Natural killer cell (primary cell): ENCODE data around the gene CLEC4D. TPM values are rescaled to one million over a fixed set of nuclear protein-coding genes. Genes with fewer than 3 reads are reported as not detected.

Source experiments
- ATAC-seq, 3 donors: fragments of 150-1000 bp in 2 of 3; fragments of 200-7000 bp in 1 of 3; cut with Tn5 transposase; 1 replicate in 1 of 3; 2 replicates in 2 of 3; pipeline ENCODE4 v1.10.0; 2021; ENCODE audit warnings: mild to moderate bottlenecking in 2 of 3, moderate library complexity in 2 of 3
- DNase-seq, 2 donors: peaks; one replicate each; pipeline versions ENCODE4 v3.0.0 to v3.0.0-alpha.2; 2013 to 2021; ENCODE audit warnings: mixed read lengths in 1 of 2
- H3K27ac ChIP-seq: one replicate; pipeline ENCODE4 v1.5.1; 2013; ENCODE audit warnings: mild to moderate bottlenecking, low read length
- H3K27me3 ChIP-seq: one replicate; pipeline ENCODE4 v1.6.1; 2013; ENCODE audit warnings: low read length; ENCODE audit not compliant: control insufficient read depth, insufficient read depth
- H3K36me3 ChIP-seq: one replicate; pipeline ENCODE4 v1.6.1; 2013; ENCODE audit warnings: low read length; ENCODE audit not compliant: control insufficient read depth, insufficient read depth
- H3K4me1 ChIP-seq: one replicate; pipeline ENCODE4 v1.6.1; 2013; ENCODE audit warnings: low read length; ENCODE audit not compliant: control insufficient read depth, insufficient read depth
- H3K4me3 ChIP-seq: one replicate; pipeline ENCODE4 v1.5.1; 2013; ENCODE audit warnings: low read length
- H3K9me3 ChIP-seq: one replicate; pipeline ENCODE4 v1.6.1; 2013; ENCODE audit warnings: low read length; ENCODE audit not compliant: control insufficient read depth, insufficient read depth
- H3K27ac Mint-ChIP-seq, 2 donors: one replicate each; pipeline ENCODE4 v1.8.0; 2022; ENCODE audit warnings: mild to moderate bottlenecking in 2 of 2, mixed read lengths in 2 of 2, moderate library complexity in 1 of 2
- H3K27me3 Mint-ChIP-seq, 2 donors: one replicate each; pipeline ENCODE4 v1.8.0; 2022; ENCODE audit warnings: low read depth in 2 of 2, mixed read lengths in 2 of 2
- H3K36me3 Mint-ChIP-seq: one replicate; pipeline ENCODE4 v1.8.0; 2022; ENCODE audit warnings: mixed read lengths
- H3K4me1 Mint-ChIP-seq, 2 donors: one replicate each; pipeline ENCODE4 v1.8.0; 2022; ENCODE audit warnings: mixed read lengths in 2 of 2
- H3K4me3 Mint-ChIP-seq: one replicate; pipeline ENCODE4 v1.8.0; 2022; ENCODE audit warnings: mild to moderate bottlenecking, moderate library complexity, mixed read lengths
- H3K9me3 Mint-ChIP-seq, 2 donors: one replicate each; pipeline ENCODE4 v1.8.0; 2022; ENCODE audit warnings: mixed read lengths in 2 of 2
- CTCF ChIP-seq: fragments of 200-600 bp; IDR thresholded peaks from one replicate; pipeline ENCODE4 v1.8.0; 2022; ENCODE audit warnings: antibody characterized with exemption
- WGBS: methylation state at CpG from one replicate; pipeline ENCODE4 v1.1.7; 2013; ENCODE audit warnings: missing lambda C conversion rate; ENCODE audit not compliant: insufficient coverage; 5-methylcytosine and 5-hydroxymethylcytosine counted together
- intact Hi-C: fragments of 100-400 bp; cut with micrococcal nuclease; formaldehyde crosslinking; loops from one replicate; pipeline ENCODE4 v1.14.2; 2022
- total RNA-seq, 4 donors: library from RNA; stranded (reverse); fragments of 120-200 nt in 1 of 4; gene quantifications; one replicate each; pipeline versions ENCODE4 v1.2.3 to v1.2.4, GENCODE V29; 2013 to 2022

Gene CLEC4D
- total RNA-seq, 3 donors from 2014 or later (not counting 1 experiment from before 2014, with no cell fraction given), result 0.50 to 1.7 TPM; not detected in 1

- no peak overlapping the region for H3K4me3 Mint-ChIP-seq
- H3K9me3 Mint-ChIP-seq, result no peaks in the 10 kb centered on the region
- H3K27me3 Mint-ChIP-seq, result peaks cover 14 to 37% of the 10 kb centered on the region in 2 donors
- Histone ChIP-seq H3K27me3 (peaks cover 12% of the 10 kb centered on the region), H3K36me3 (no peaks in the 10 kb centered on the region), H3K4me3 (no peak overlapping the region), H3K9me3 (peaks cover 2% of the 10 kb centered on the region), H3K27ac (no peak overlapping the region), H3K4me1 (no peaks in the 10 kb centered on the region)
- no peak overlapping the region for H3K27ac Mint-ChIP-seq
- intact Hi-C loops, result loop anchor here (10.0 kb wide), 1 partner anchor 503 kb away; no protein-coding TSS in a partner anchor
- H3K4me1 Mint-ChIP-seq, result no peaks in the 10 kb centered on the region
- no peaks in the 10 kb centered on the region for H3K36me3 Mint-ChIP-seq
- TF ChIP-seq CTCF, result no peak
- 84% methylated on average over 10 of the region's 10 CpGs for WGBS
- no peak for ATAC-seq
- DNase-seq, result no peak
Observed at GRCh38 chr12:8541562-8541961, 28.3 kb downstream of the CLEC4D start.

- Mint-ChIP-seq H3K27ac (no peak overlapping the region), H3K27me3 (peaks cover 19 to 38% of the 10 kb centered on the region in 2 donors)
- intact Hi-C loops, result loop anchor here (10.0 kb wide), 1 partner anchor 501 kb away; no protein-coding TSS in a partner anchor
Observed at GRCh38 chr12:8544295-8544694, 31.0 kb downstream of the CLEC4D start.

GRCh38 chr12:8546591-8546990 is 33.3 kb downstream of the CLEC4D start:
- Histone ChIP-seq H3K36me3 (no peaks in the 10 kb centered on the region), H3K4me1 (no peaks in the 10 kb centered on the region), H3K9me3 (peaks cover 1% of the 10 kb centered on the region), H3K4me3 (no peak overlapping the region), H3K27me3 (peaks cover 14% of the 10 kb centered on the region), H3K27ac (no peak overlapping the region)
- DNase-seq (no peak), ATAC-seq (no peak)
- intact Hi-C loops, result loop anchor here (10.0 kb wide), 1 partner anchor 498 kb away; no protein-coding TSS in a partner anchor
- no peaks in the 10 kb centered on the region for H3K9me3 Mint-ChIP-seq
- H3K4me3 Mint-ChIP-seq, result no peak overlapping the region
- peaks cover 9 to 20% of the 10 kb centered on the region in 2 donors for H3K27me3 Mint-ChIP-seq
- TF ChIP-seq CTCF, result no peak
- H3K27ac Mint-ChIP-seq, result no peak overlapping the region
- no peaks in the 10 kb centered on the region for H3K4me1 Mint-ChIP-seq
- WGBS, result 66% methylated on average over 3 of the region's 3 CpGs
- H3K36me3 Mint-ChIP-seq, result no peaks in the 10 kb centered on the region

More at GRCh38 chr12:8544295-8544694, 31.0 kb downstream of the CLEC4D start:
- H3K9me3 Mint-ChIP-seq, result no peaks in the 10 kb centered on the region
- TF ChIP-seq CTCF, result peak; percentile 98
- Histone ChIP-seq H3K36me3 (no peaks in the 10 kb centered on the region), H3K4me1 (no peaks in the 10 kb centered on the region), H3K27ac (no peak overlapping the region), H3K27me3 (peaks cover 17% of the 10 kb centered on the region), H3K4me3 (no peak overlapping the region), H3K9me3 (peaks cover 2% of the 10 kb centered on the region)
- no peaks in the 10 kb centered on the region for H3K36me3 Mint-ChIP-seq
- WGBS, result 3% methylated on average over 3 of the region's 3 CpGs
- DNase-seq (peak; percentile 37 to 82), ATAC-seq (peak; percentile 67 to 86 (median 76))
- no peaks in the 10 kb centered on the region for H3K4me1 Mint-ChIP-seq
- no peak overlapping the region for H3K4me3 Mint-ChIP-seq

GRCh38 chr12:8547645-8548044 is 34.3 kb downstream of the CLEC4D start:
- ATAC-seq (no peak), DNase-seq (no peak)
- Histone ChIP-seq H3K9me3 (no peaks in the 10 kb centered on the region), H3K27me3 (peaks cover 7% of the 10 kb centered on the region), H3K27ac (no peak overlapping the region), H3K4me1 (no peaks in the 10 kb centered on the region), H3K4me3 (no peak overlapping the region), H3K36me3 (no peaks in the 10 kb centered on the region)
- WGBS, result 100% methylated on average over 1 of the region's 2 CpGs
- Mint-ChIP-seq H3K4me3 (no peak overlapping the region), H3K4me1 (no peaks in the 10 kb centered on the region), H3K27ac (no peak overlapping the region), H3K9me3 (no peaks in the 10 kb centered on the region), H3K36me3 (no peaks in the 10 kb centered on the region), H3K27me3 (peaks cover 12 to 25% of the 10 kb centered on the region in 2 donors)
- intact Hi-C loops, result loop anchor here (10.0 kb wide), 1 partner anchor 497 kb away; no protein-coding TSS in a partner anchor
- no peak for TF ChIP-seq CTCF
